HG03378 (cell line): ENCODE measurements around the gene PLEKHN1.
"Not testable (repeated sequence)": the region's sequence is repeated elsewhere in the genome, so short reads cannot be mapped to it uniquely, and the experiment has no call there.

Experiments used
- ATAC-seq: cut with Tn5 transposase; IDR thresholded peaks from one replicate; pipeline ENCODE4 v1.9.1; 2021; ENCODE audit warnings: mild to moderate bottlenecking, moderate library complexity; ENCODE audit not compliant: unreplicated experiment

PLEKHN1 gene

GRCh38 chr1:941588-942383 lies 24.5 kb upstream of the PLEKHN1 start:
- ATAC-seq, result no peak

DNA sequence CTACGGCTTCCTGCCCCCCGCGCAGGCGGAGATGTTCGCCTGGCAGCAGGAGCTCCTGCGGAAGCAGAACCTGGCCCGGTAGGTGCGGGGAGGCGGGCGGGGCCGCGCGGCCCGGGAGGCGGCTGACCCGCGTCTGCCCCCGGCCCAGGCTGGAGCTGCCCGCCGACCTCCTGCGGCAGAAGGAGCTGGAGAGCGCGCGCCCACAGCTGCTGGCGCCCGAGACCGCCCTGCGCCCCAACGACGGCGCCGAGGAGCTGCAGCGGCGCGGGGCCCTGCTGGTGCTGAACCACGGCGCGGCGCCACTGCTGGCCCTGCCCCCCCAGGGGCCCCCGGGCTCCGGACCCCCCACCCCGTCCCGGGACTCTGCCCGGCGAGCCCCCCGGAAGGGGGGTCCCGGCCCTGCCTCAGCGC lies 23.9 kb upstream of the PLEKHN1 start:
- ATAC-seq, result no peak

DNA sequence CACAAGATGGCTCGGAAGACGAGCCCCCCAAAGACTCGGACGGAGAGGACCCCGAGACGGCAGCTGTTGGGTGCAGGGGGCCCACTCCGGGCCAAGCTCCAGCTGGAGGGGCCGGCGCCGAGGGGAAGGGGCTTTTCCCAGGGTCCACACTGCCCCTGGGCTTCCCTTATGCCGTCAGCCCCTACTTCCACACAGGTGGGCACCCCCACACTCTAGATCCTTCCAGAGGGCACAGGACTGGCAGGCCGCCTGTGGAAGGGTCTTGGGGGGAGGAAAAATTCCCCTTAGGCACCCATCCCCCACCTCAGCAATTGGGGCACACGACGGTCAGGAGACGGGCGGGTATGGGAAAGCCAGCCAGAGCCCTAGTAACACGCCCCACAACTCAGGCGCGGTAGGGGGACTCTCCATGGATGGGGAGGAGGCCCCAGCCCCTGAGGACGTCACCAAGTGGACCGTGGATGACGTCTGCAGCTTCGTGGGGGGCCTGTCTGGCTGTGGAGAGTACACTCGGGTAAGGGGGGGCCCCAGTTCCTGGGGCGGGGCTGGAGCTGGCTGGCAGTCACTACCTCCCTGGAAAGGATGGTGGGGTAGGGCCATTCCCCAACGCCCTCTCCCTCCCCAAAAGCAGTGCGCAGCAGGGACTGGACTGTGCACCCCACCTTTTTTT lies 23.3 kb upstream of the PLEKHN1 start:
- no peak for ATAC-seq

GRCh38 chr1:943545-944340 lies 22.5 kb upstream of the PLEKHN1 start:
- no peak for ATAC-seq

GRCh38 chr1:944341-945325 lies 21.6 kb upstream of the PLEKHN1 start:
- ATAC-seq, result no peak

- ATAC-seq, result no peak
Observed at GRCh38 chr1:945688-946556, 20.4 kb upstream of the PLEKHN1 start.

GRCh38 chr1:946811-947210 lies 19.5 kb upstream of the PLEKHN1 start:
- ATAC-seq, result not testable (repeated sequence)

DNA sequence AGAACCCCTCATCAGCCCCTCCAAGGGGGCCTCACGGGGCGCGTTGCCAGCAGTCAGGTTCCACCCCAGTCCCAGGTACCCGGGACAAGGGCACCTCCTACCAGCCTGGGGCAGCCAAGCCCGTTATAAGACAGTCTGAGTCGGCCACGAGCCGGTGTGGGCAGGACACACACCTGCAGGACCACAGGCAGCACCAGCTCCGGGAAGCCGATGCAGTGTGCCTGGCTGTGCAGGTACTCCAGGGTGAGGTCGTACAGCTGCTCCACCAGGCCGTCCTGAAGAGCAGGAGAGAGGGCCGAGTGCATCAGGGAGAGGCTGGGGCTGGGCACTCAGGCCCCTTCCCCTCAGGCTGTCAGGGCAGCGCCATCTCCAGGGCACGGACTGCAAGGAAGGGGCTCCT lies 18.3 kb upstream of the PLEKHN1 start:
- no peak for ATAC-seq

- no peak for ATAC-seq
Observed at GRCh38 chr1:950268-950667, 16.0 kb upstream of the PLEKHN1 start.

- ATAC-seq, result no peak
Observed at GRCh38 chr1:950881-951280, 15.4 kb upstream of the PLEKHN1 start.

GRCh38 chr1:951364-951763 lies 14.9 kb upstream of the PLEKHN1 start:
- ATAC-seq, result no peak

DNA sequence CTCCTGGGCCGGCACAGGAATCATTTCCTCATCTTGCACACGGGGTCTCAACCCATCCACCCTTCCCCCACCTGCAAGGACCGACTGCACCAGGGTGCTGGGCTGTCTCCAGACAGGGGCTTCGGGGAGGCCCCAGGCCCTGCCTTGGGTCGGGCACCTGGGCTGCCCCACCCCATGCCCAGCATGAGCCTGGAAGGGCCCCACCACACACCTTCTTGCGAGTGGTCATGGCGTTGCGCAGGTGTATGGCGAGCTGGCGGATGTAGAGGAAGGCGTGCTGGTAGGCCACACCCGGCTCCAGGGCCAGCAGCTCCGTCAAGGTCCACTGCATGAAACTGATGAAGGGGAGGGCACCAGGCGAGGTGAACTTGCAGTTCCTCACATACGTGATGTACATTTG lies 14.1 kb upstream of the PLEKHN1 start:
- ATAC-seq, result no peak

DNA sequence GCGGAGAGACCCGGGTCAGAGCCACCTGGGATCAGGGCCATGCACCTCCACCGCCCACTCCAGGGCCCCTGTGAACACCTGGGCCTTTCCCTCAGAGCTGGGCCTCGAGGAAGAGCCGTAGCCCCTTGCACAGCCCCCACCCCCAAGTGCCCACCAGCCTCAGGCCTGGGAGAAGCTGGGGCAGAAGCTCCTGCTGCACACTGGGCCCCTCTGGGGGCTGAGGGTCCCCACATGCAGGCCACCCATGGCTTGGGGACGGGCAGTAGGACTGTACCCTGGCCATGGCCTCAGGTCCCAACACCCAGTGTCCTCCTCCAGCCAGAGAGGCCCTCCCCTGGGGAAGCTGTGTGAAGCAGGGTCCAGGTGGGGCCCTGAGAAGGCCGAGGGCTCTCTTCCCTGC lies 13.7 kb upstream of the PLEKHN1 start:
- ATAC-seq, result no peak

- no peak for ATAC-seq
Observed at GRCh38 chr1:953524-954320, 12.6 kb upstream of the PLEKHN1 start.

DNA sequence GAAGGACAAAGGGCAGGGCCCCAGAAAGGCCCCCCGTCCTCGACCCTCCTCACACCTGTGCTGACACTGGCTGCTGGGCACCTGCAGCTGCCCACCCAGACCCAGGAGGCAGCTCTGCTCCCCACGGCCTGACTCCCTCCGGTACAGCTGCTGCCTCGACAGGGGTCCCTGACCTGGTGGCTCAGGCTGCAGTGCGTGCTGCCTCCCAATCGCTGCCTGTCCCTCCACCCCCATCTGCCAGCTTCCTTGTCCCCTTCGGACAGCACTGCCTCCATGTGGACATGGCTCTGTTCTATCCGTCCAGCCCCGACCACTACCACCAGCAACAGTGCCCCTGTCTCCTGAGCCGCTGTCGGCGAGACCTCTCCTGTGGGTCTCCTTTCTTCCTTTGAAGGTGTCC lies 11.4 kb upstream of the PLEKHN1 start:
- no peak for ATAC-seq

- no peak for ATAC-seq
Observed at GRCh38 chr1:955474-955873, 10.8 kb upstream of the PLEKHN1 start.

GRCh38 chr1:956636-957035 lies 9.6 kb upstream of the PLEKHN1 start:
- ATAC-seq, result no peak

DNA sequence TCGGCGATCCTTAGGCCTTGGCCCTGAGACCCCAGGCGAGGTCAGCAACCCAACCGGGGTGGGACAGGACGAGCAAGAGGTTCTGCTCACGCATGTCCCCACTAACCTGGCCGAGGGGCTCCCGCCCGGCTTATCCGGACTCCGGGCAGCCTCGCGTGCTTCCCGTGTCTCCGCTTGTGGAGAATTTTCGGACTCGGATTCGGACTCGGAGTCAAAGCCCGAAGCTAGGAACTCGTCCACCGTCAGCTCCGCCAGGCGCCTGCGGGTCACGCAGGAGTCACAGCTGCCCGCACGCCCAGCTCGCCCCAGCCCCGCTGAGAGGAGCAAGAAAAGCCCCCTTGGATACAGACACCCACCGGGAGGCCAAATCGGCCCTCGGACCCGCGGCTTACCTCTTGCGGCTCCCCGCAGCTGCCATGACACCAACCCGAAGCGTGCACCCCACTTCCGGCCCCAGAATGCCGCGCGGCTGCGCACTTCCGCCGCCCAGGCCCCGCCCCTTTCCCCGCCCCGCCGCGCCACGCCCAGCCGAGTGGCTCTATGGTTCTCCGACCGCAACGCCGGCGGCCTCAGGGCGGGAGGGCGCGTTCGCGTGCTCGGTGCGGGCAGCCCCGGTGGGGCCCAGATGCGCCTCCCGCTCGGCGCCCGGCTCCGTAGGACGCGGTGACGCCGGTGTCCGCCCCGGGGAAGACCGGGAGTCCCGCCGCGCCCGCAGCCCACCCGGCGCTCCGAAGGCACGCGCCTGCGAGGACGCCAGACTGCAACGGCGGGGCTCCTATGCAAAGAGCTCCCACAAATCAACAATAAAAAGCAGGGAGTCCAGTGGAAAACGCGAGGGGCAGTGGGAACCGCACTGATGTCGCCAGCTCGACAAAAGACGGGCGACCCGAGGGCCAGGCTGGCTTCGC lies 7.2 kb upstream of the PLEKHN1 start, which contains the start of gene NOC2L:
NOC2L (minus strand) TSS at position 434 of the 908 bp plus-strand sequence; CDS start at position 418, 16 bp downstream.
- peak; percentile 50 for ATAC-seq
